RKO (cell line): ENCODE data around the gene TGFBR1.
A peak's percentile ranks its signal among the peaks of the same experiment; 100 is the strongest.

Experiments used
- DNase-seq: peaks from one replicate; pipeline ENCODE4 v3.0.0-alpha.2; 2016; ENCODE audit warnings: low spot score

Gene TGFBR1

GRCh38 chr9:99171225-99172123 is 66.6 kb downstream of the TGFBR1 start:
- no peak for DNase-seq

GRCh38 chr9:99172124-99173091 is 67.5 kb downstream of the TGFBR1 start:
- no peak for DNase-seq

GRCh38 chr9:99173570-99174504 is 68.9 kb downstream of the TGFBR1 start:
- DNase-seq = no peak

- no peak for DNase-seq
These were observed 71.7 kb downstream of the TGFBR1 start for GRCh38 chr9:99176527-99177013.

- DNase-seq = no peak
These were observed 72.9 kb downstream of the TGFBR1 start for GRCh38 chr9:99177576-99178366.

- DNase-seq = no peak
These were observed 74.3 kb downstream of the TGFBR1 start for GRCh38 chr9:99178912-99179872.

- DNase-seq = no peak
These were observed 75.3 kb downstream of the TGFBR1 start for GRCh38 chr9:99180199-99180598.

GRCh38 chr9:99180662-99181061 is 75.7 kb downstream of the TGFBR1 start:
- no peak for DNase-seq

GRCh38 chr9:99181206-99181605 is 76.3 kb downstream of the TGFBR1 start:
- no peak for DNase-seq

GRCh38 chr9:99181621-99182020 is 76.7 kb downstream of the TGFBR1 start:
- no peak for DNase-seq

- DNase-seq = no peak
These were observed 77.4 kb downstream of the TGFBR1 start for GRCh38 chr9:99182356-99182755.

GRCh38 chr9:99183616-99184015 is 78.7 kb downstream of the TGFBR1 start:
- no peak for DNase-seq

GRCh38 chr9:99184110-99184474 is 79.2 kb downstream of the TGFBR1 start:
- DNase-seq = no peak

- DNase-seq = peak; percentile 92
These were observed 79.8 kb downstream of the TGFBR1 start for GRCh38 chr9:99184475-99185347.

GRCh38 chr9:99185348-99185632 is 80.4 kb downstream of the TGFBR1 start:
- DNase-seq = no peak

GRCh38 chr9:99185934-99186333 is 81.0 kb downstream of the TGFBR1 start:
- DNase-seq = no peak

- no peak for DNase-seq
These were observed 82.4 kb downstream of the TGFBR1 start for GRCh38 chr9:99187311-99187710.

- DNase-seq = no peak
These were observed 84.3 kb downstream of the TGFBR1 start for GRCh38 chr9:99189186-99189585.
